ENCODE measurements around the gene TMEM143.

- TF ChIP-seq CTCF (IDR thresholded peaks at IDR 0.05) (no peak), POLR2A (IDR thresholded peaks at IDR 0.05) (no peak)
Observed at GRCh38 chr19:48338802-48339503, 24.8 kb downstream of the TMEM143 start.
